ENCODE measurements around the gene TPMT.

- no peak for TF ChIP-seq CTCF (IDR thresholded peaks at IDR 0.05)
- no peak for TF ChIP-seq POLR2A (IDR thresholded peaks at IDR 0.05)
- no peak for TF ChIP-seq POLR2AphosphoS5 (IDR thresholded peaks at IDR 0.05)
Observed at GRCh38 chr6:18139935-18140621, 14.8 kb downstream of the TPMT start.

All from suprapubic skin (tissue), 4 donors.